GM21526 (cell line): ENCODE measurements around the gene GLYATL1.

Experiments used
- ATAC-seq: cut with Tn5 transposase; IDR thresholded peaks from one replicate; pipeline ENCODE4 v1.9.1; 2021; ENCODE audit warnings: moderate library complexity; ENCODE audit not compliant: unreplicated experiment, low FRiP score

Gene GLYATL1

DNA sequence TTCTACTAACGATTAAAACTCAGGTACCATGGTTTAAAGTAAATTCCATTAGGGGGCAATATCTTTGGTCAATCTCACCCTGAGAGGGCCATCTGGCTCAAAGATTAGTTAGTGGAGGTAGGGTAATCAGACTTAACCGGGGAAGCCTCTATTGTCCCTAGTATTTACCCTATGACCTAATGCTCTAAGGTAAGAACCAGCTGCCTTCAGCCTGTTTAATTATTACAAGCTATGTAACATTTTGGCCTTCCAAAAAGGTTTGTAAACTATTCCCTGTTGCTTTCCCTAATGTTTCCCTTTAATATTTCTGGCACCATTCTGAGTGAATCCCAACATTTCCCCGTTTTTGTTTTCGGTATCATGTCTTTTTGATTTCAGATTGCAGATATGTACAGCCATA is 15.1 kb upstream of the GLYATL1 start:
- ATAC-seq = no peak

DNA sequence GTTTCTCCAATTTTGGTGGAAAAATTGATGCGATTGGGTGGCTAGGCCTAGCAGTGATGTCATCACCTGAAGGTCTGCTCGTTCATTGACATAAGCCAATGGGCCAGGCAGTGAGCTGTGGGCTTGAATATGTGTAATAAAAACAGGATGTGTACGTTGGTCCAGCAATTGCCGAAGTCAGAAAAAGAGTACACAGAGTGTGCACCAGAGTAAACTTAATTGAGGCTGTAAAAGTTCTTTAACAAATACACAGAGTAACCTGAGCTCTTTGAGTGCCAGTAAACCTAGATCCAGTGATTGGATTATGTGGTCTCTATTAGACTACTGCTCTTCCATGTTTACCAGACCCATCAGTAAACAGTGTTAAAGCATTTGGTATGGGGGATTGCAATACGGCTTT is 13.0 kb upstream of the GLYATL1 start:
- ATAC-seq = no peak

DNA sequence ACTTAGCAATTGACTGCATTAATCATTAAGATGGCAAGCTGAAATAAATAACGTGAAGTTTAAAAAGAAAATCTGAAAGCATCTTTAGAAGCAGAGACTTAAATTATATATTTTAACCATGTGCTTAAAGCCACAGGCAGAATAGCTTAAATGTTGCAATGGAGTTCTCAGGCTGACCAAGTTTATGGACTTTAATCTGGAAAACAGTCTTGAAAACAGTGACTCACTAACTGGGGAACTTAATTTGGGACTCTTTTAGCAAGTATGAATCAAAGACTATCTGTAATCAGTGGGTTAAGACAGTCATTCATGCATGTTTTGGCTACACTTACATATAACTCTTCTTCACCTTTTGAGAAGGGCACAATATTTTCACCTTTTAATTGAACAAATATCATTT is 12.6 kb upstream of the GLYATL1 start:
- no peak for ATAC-seq

DNA sequence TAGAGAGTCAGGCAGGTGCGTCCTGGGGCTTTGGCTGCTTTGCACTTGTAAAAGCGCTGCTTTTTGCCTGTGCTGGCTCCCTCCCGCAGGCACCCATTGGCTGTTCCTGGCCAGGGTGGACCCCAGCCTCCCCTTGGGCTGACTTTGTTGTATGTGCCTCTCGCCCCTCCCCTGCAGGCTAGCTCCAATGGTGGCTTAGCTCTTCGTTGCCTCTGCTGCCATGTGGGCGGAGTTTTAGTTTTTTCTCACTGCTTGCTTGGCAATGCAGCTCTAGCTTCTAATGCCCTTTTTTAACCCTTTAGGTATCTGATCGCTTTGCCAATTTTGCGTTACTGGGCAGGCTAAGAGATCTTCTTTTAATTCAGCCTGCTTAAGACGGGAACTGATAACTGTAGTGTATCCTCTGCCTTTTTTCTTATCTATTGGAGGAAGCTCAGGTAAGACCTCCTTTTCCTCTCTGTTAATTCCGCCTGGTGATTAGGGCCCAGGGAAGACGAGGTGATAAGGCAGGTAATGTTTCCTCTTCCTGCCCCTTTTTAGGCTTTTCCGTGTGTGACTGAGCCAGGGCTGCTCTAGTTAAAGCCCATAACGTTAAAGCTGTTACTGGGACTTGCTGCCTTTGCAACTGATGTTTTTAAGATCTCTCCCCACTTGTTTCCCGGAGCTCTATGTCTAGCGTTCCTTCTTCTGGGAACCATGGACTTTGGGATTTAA is 11.7 kb upstream of the GLYATL1 start:
- no peak for ATAC-seq

DNA sequence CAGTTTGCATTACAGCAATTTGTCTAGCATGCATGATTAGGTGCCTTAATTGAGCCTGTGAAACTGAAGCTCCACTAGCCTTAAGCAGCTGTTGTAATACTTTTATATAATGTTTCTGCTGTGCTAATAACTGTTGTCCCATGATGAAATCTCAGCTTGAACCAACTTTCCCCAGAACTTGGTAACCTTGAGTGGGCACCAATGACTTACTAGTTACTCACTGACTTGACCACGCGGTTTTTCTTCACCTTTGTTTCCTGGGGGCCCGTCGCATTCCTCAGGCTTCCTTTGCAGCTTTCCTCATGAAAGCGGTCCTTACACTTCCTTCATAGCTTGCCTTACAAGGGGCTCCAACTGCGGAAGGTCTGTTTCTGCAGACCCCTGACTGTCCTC is 11.2 kb upstream of the GLYATL1 start:
- ATAC-seq = no peak

DNA sequence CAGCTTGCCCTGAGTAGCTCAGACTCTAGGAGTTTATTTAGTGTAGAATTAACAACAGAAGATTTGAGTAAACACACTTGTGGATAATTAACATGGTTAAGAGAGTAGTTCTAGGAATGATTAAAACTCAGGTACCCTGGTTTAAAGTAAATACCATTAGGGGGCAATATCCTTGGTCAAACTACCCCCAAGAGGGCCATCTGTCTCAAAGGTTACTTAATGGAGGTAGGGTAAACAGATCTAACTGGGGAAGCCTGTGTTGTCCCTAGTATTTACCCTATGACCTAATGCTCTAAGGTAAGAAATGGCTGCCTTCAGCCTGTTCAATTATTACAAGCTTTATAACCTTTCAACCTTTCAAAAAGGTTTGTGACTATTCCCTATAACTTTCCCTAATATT is 10.6 kb upstream of the GLYATL1 start:
- no peak for ATAC-seq

DNA sequence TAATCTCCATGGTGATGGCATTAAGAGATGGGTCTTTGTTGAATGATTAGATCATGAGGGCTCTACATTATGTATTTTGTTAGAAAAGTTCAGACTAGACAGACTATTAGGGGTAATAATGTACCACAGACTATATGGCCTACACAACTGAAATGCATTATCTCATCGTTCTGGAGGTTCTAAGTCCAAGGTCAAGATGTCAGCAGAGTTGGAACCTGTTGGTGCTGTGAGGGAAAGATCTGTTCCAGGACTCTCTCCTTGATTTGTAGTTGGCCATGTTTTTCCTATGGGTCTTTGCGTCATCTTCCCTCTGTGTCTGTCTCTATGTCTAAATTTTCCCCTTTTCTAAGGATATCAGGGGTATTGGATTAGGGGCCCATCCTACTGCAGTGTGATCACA is 8.4 kb upstream of the GLYATL1 start:
- ATAC-seq = no peak

DNA sequence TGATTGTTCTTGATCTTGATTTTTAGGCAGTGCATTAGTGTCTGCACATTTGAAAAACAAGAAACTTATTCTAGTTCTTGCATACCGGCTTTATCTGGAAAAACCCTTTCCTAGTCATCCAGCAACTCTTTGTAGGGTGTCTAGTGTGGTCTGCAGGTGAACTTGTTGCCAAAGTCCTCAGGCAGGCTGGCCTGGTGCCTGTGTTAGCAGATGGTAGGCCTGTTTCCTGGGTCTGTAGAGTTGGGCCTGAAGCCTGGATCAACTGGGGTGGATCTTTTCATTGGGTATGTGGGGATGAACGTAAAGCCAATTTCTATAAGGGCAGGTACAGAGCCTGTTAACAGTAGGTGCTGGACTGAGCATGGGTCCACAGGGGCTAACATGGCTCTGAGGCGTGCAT is 5.6 kb upstream of the GLYATL1 start:
- ATAC-seq = no peak

DNA sequence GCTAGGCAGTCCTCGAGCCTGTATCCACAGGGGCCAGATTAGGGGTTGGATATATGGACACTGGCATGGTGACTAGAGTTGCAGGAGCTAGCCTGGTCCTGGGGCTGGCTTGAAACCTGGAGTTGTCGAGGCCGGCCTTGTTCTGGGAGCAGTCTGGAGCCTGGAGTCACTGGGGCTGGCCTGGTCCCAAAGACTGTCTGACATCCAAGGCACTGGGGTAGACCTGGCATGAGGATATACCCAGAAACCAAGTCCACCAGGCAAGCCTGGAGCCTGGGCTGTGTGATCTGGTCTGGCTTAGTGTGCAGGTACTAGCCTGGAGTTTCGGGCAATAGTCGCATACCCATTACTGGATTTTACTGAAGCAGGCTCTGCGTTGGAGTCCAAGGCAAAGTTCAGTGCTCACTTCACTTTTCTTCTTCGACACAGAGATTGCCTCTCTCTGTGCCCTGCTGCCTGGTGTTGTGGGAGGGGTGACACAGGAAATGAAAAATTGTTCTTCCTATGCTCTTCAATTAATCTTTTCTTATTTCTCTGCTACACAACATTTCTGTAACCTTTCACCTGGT is 4.3 kb upstream of the GLYATL1 start:
- ATAC-seq = no peak

DNA sequence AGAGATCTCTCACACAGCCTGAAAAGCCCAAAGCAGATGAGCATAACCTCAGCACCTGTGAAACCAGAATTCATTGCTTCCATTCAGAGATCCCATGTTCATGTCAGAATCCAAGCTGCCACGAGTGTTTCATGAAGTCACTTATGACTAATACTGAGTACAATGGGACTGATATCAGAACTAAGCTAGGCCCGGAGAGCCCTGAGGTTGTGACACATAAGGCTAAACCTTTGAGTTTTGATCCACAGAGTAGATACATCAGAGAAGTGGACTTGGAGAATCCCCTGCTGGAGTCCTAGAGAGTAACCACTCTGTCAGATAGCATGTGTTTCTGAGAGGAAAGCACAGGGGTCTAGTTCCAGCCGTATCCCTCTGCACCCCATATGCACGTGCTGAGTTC is 890 bp upstream of the GLYATL1 start:
- ATAC-seq = no peak

DNA sequence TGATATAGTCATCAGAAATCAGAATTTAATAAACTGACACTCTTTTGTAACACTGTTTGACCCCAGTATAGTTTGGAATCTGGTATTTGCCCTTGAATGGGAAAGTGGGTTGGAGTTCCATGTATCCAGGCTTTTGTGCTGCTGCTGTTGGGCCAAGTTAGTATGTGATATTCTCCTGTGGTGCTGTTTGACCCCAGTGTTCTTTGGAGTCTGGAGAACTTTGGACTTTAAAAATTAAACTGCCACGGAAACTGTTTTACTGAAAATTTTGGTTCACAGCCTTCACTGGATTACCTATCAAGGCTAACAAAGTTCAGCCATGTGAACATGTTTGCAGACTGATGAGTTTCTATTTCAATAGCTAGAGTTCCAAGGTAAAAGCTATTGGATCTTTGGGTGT is 740 bp downstream of the GLYATL1 start:
- no peak for ATAC-seq

DNA sequence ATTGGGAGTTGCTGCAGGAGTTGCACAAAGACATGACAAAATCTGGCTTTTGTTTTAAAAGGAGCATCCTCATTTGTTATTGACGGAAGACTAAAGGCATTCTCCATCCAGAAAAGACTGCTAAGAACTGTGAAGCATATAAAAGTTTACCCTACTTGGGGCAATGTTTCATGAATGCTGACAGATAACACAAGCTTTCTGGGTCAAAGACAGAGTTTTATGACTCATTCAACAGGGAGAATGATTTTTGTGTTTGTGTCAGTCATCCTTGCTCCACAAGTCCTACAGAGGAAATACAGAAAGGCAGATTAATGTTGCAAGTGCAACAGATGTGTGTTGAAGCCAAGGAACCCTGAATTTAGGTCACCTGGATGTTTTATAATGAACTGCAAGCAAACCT is 2.5 kb downstream of the GLYATL1 start:
- ATAC-seq = no peak

DNA sequence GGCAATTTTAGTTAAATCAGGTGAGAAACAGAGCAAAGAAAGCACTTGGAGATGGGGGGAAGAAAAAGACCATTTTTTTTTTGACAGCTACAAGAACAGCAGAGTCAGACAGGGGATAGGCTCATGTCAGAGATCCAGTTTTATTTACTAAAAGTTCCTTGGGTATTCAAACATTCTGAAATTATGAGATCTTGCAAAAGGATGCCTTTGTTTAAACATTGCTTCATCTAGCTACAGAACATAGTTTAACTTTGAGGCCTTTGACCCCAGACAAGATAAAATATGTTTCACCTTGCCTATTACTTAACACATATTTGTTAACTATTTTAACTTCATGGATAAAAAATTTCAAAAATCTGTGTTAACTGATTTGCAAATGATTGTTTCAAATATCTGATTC is 6.4 kb downstream of the GLYATL1 start:
- ATAC-seq = no peak

DNA sequence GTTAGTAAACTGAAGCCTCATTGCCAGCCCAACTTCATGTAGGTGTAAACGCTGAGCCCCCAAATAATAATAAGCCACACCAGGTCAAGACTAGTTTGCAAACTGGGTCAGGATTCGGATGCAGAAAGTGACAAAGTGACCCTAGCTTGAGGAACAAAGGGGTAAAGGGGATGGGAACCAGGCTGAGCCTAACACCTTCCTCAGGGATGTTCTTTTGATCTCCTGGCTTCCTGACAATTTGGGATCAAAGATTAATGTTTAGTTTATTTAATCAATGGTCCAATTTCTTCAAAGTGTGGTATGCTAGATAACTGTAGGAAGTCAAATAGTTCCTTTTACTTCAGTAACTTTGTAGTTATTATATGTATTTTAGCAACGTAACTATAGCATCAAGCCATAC is 9.9 kb downstream of the GLYATL1 start:
- no peak for ATAC-seq

DNA sequence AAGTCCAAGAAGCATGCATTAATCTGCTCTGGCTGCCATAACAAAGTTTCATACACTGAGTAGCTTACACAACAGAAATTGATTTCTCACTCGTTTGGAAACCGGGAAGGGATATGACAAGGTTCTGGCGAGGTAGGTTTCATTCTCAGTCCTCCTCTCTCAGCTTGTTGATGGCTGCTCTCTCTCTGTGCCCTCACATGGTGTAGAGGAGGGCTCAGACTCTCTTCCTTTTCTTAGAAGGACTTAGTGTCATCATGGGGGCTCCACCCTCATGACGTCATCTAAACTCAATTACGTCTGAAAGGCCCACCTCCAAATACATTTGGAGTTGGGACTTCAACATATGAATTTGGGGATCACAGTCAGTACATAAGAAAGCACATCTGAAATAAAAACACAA is 18.6 kb downstream of the GLYATL1 start:
- ATAC-seq = peak; percentile 70

DNA sequence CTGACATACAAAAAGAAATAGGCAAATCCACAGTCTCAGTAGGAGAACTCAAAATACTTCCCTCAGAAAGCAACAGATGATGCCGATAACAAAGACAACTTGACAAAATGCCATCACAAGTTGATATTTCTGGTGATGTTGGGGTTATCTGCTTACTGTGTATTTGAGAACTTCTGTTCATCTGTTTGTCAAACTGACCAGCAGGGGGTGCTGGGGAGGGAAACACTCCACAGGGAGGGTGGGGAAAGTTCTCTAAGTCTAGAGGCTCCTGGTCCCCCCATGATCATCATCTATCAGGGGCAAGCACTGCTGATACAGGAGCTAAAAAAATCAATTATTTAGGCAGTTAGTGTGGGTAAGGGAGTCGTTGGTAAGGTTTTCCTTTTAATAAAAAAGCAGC is 19.2 kb downstream of the GLYATL1 start:
- peak; percentile 80 for ATAC-seq

DNA sequence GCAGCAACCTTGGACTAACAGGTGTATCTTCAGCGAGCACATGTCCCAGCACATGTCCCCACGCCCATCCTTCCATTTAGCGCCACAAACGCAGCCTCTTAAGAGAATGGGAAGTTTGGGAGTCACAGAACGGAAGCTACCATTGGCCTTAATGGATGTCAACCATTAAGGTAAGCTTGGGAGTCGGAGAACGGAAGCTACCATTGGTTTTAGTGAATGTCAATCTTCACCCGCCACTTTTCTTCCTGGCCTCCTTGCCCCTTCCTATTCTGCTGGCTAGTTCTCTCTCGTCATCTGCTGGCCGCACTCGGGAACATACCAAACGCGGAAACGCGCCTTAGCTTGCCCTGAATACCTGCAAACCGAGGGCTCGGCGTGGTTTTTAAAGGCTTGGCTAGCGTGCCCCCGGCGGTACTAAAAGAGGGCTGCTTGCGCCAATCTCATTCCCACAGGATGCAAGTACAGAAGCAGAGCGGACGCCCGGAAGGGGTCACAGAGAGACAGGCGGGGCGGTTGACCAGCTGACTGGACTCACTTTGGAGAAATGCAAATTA is 24.3 kb downstream of the GLYATL1 start:
- no peak for ATAC-seq

DNA sequence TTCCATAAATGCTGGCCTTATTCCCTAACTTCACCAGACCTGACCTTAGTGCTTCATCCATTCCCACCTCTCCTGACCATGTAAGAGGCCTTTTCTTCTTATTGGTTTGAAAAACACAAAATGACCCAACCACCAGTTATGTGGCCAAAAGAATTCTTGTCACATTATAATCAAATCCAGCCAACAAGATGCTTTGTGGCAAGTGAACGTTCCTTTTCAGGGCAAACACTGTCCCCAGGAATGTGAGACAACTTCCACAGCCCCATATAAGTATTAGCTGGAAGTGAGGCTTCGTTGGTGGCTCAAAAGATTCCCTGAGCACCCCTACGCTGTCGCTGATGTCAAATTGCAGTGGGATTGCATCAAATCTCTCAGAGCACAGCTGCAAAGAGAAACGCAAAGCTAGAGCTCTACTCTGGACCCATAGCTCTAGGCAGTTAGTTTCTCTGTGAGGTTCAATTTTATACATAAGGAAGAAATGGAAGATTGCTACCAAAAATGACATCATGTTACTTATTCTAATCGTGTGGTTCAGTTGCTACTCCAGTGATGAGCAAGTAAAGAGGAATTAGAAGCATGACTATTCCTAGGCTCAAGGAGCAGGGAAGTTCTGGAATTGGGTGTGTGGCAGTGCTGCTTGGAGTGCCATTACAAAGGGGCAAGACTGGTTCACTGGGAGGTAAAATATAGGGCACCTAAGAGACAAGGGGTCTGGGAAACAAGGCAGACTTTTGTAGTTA is 26.1 kb downstream of the GLYATL1 start:
- no peak for ATAC-seq

DNA sequence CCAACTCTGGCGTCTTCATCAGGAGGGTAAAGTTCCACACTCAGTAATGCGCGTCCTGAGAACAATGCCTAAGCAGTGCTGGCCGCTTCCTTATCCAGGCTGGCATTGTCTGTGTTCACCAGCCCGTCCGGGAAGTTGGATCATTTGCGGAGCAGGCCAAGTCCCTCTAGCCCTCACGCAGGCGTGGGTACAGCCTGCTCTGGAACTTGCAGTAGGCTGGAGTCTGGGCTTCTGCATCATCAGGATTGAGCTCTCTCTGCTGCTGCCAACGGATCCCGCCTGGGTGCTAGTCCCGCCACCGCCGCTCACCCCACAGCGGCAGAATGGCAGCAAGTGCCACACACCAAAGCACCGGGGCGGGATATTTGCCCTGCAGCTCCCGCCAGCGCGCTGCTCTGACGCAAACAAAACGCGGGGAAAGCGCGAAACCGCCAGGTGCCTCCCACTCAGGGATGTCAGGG is 29.0 kb downstream of the GLYATL1 start:
- ATAC-seq = no peak

DNA sequence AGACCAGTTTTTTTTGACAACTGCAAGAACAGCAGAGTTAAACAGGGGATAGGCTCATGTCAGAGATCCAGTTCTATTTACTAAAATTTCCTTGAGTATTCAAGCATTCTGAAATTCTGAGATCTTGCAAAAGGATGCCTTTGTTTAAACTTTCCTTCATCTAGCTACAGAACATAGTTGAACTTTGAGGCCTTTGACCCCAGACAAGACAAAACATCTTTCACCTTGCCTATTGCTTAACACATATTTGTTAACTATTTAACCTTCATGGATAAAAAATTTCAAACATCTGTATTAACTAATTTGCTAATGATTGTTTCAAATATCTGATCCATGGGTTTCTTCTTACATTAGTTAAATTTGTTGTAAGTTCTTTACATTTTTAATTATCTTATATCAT is 38.2 kb downstream of the GLYATL1 start:
- no peak for ATAC-seq

DNA sequence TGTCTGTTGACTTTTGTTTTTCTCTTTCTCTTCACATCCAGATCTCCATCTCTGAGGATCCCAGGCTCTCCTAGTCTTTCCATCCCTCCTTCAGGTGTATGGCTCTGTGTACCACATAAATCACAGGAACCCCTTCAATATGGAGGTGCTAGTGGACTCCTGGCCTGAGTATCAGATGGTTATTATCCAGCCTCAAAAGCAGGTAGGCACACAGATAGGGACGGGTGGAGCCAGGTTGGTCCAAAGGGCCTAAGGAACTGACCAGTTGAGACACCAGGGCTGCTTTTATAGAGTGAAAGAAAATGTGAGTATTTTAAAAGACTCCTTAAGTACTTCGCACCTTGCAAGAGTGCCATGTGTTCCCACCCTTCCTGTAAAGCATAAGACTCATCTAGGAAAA is 39.9 kb downstream of the GLYATL1 start:
- no peak for ATAC-seq
